ENCODE measurements around the gene C1QTNF8. TPM values are rescaled to one million over a fixed set of nuclear protein-coding genes. Genes with fewer than 3 reads are reported as not detected.

C1QTNF8 gene
- total RNA-seq, 1 experiment from 2014 or later, result not detected

- H2BK20ac ChIP-seq (ENCODE audit: low read depth, low read length, poor library complexity, severe bottlenecking), result no peak overlapping the region
- H3K9ac ChIP-seq (ENCODE audit: extremely low read depth, insufficient read length, low read length), result no peak overlapping the region
- H3K27ac ChIP-seq (ENCODE audit: insufficient read length, low read depth, low read length), result no peak overlapping the region
- H2AFZ ChIP-seq (ENCODE audit: low read length), result no peak overlapping the region
- Mint-ChIP-seq H3K27me3 (ENCODE audit: low read depth) (peaks cover 24% of the 10 kb centered on the region), H3K36me3 (ENCODE audit: insufficient read depth in 1 of 3, low read depth in 3 of 3) (peaks cover 0 to 3% (median 2%) of the 10 kb centered on the region in 3 experiments; a peak in 3 of 7 replicates), H3K4me1 (peaks cover 2 to 16% of the 10 kb centered on the region in 2 experiments; a peak in 3 of 4 replicates), H3K9me3 (peaks cover 0 to 2% of the 10 kb centered on the region in 2 experiments; a peak in 1 of 5 replicates), H3K27ac (no peak overlapping the region; a peak in 1 of 7 replicates), H3K4me3 (no peak overlapping the region)
- no peaks in the 10 kb centered on the region for H3K27me3 ChIP-seq (ENCODE audit: insufficient read depth, low read length)
- H3K4me1 ChIP-seq (ENCODE audit: insufficient read depth, low read length), result no peaks in the 10 kb centered on the region
- no peak for DNase-seq
- no peak overlapping the region for H3T11ph ChIP-seq (ENCODE audit: low read length)
- no peaks in the 10 kb centered on the region for H3K23me2 ChIP-seq (ENCODE audit: insufficient read length, low read depth, low read length, poor library complexity, severe bottlenecking)
- no peaks in the 10 kb centered on the region for H3K9me3 ChIP-seq (ENCODE audit: control insufficient read depth, low read depth, low read length)
- H2BK120ac ChIP-seq (ENCODE audit: low read depth, low read length, poor library complexity, severe bottlenecking), result no peak overlapping the region
- no peak overlapping the region for H2AK5ac ChIP-seq (ENCODE audit: insufficient read length, low read length)
- no peak overlapping the region for H3K14ac ChIP-seq (ENCODE audit: insufficient read depth, low read length)
- no peak overlapping the region for H3K4ac ChIP-seq (ENCODE audit: low read depth, low read length)
- no peak overlapping the region for H2BK5ac ChIP-seq (ENCODE audit: insufficient read length, low read length)
- no peak overlapping the region for H4K8ac ChIP-seq (replicated peaks; ENCODE audit: insufficient read length, low read depth, low read length)
- H4K91ac ChIP-seq (ENCODE audit: insufficient read length, low read depth, low read length), result no peak overlapping the region
- H2BK15ac ChIP-seq (ENCODE audit: low read depth, low read length), result no peak overlapping the region
- H3K79me1 ChIP-seq (ENCODE audit: insufficient read depth, low read depth, low read length, poor library complexity, severe bottlenecking), result no peaks in the 10 kb centered on the region
- no peak overlapping the region for H2BK12ac ChIP-seq (ENCODE audit: insufficient read length, low read depth, low read length)
- H3K4me2 ChIP-seq (ENCODE audit: insufficient read depth, insufficient read length, low read length), result no peak overlapping the region
- no peak overlapping the region for H3K18ac ChIP-seq (ENCODE audit: insufficient read length, low read depth, low read length)
- H4K20me1 ChIP-seq (ENCODE audit: control insufficient read depth, insufficient read depth, insufficient read length), result no peaks in the 10 kb centered on the region
- no peak overlapping the region for H3K56ac ChIP-seq (ENCODE audit: insufficient read length, low read depth, low read length)
- H3K23ac ChIP-seq (ENCODE audit: insufficient read length, low read depth, low read length), result no peak overlapping the region
- TF ChIP-seq CTCF (conservative IDR thresholded peaks at IDR 0.05), result no peak
- WGBS (ENCODE audit: extremely low coverage, insufficient read length, low lambda C conversion rate), result no CpG with 5 or more reads among the region's 8 CpGs
- H4K5ac ChIP-seq (ENCODE audit: insufficient read length, low read depth, low read length), result no peak overlapping the region
- no peaks in the 10 kb centered on the region for H3K79me2 ChIP-seq (ENCODE audit: insufficient read depth, low read length)
These were observed 45.7 kb upstream of the C1QTNF8 start for GRCh38 chr16:1141716-1142115.
